GM13976 (cell line): ENCODE measurements around the gene PTBP1.

Experiments
- DNase-seq: peaks from one replicate; pipeline ENCODE4 v3.0.0; 2012; ENCODE audit warnings: low spot score
- in situ Hi-C: fragments of 300-500 bp; cut with MboI; formaldehyde crosslinking; loops from one replicate; pipeline ENCODE4 v1.12.0; 2022; ENCODE audit warnings: low sequenced_read_pairs, mixed read lengths, inconsistent platforms; ENCODE audit not compliant: unreplicated experiment
- TF ChIP-seq, protein P1 (sequence below): IDR thresholded peaks from 2 replicates; pipeline ENCODE4 v1.5.1; 2012; ENCODE audit warnings: borderline replicate concordance, mild to moderate bottlenecking; ENCODE audit not compliant: insufficient read depth; ENCODE audit errors: extremely low read depth, missing control alignments, control extremely low read depth

The PTBP1 gene

DNA sequence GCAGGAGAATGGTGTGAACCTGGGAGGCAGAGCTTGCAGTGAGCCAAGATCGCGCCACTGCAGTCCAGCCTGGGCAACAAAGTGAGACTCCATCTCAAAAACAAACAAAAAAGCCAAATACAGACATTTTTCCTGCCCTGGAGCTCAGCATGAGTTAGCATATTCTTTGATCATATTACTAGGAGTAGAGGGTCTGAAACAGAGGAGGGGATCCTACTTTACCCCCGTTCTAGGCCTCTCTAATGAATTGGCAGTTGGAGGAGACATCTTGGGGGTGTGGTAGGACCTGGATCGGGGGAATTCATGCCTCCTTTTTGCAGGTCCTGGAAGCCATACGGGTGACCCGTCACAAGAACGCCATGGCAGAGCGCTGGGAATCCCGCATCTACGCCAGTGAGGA lies 34.1 kb upstream of the PTBP1 start:
- TF ChIP-seq, protein P1, sequence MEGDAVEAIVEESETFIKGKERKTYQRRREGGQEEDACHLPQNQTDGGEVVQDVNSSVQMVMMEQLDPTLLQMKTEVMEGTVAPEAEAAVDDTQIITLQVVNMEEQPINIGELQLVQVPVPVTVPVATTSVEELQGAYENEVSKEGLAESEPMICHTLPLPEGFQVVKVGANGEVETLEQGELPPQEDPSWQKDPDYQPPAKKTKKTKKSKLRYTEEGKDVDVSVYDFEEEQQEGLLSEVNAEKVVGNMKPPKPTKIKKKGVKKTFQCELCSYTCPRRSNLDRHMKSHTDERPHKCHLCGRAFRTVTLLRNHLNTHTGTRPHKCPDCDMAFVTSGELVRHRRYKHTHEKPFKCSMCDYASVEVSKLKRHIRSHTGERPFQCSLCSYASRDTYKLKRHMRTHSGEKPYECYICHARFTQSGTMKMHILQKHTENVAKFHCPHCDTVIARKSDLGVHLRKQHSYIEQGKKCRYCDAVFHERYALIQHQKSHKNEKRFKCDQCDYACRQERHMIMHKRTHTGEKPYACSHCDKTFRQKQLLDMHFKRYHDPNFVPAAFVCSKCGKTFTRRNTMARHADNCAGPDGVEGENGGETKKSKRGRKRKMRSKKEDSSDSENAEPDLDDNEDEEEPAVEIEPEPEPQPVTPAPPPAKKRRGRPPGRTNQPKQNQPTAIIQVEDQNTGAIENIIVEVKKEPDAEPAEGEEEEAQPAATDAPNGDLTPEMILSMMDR: no peak
- DNase-seq: no peak
- in situ Hi-C loops: loop anchor here (10.0 kb wide), 1 partner anchor 222 kb away; the partner anchor contains the start of gene WDR18

DNA sequence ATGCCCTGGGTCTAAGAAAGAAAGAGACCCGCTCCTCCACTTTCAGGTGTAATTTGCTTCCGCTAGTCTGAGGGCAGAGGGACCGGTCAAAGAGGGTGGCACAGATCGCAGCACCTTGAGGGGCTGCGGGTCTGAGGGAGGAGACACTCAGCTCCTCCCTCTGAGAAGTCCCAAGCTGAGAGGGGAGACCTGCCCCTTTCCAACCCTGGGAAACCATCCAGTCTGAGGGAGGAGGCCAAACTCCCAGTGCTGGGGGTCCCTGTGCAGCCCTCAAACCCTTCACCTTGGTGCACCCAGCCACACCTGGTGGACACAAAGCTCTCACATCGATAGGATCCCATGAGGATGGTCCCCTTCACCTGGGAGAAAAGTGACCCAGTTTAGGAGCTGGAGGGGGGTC lies 33.4 kb upstream of the PTBP1 start:
- no peak for DNase-seq
- TF ChIP-seq, protein P1: no peak
- in situ Hi-C loops: loop anchor here (10.0 kb wide), 1 partner anchor 221 kb away; the partner anchor contains the start of gene WDR18

DNA sequence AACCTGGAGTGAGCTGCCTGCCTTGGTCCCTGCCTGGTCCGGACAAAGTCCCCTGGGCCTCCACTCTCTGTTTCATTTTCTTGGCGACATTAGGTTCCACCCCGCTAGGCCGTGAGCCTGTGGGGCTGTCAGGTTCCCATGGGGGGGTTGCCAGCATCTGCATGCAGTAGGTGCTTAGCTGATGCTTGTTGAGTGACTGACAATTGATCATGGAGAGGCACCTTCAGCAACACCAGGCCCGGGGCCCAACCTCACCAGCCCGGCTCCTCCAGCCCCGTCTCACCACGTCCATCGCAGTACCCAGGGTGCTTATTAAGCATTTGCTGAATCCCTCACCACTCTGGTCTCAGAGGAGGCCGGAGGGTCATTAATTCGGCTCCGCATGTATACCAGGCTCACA lies 33.0 kb upstream of the PTBP1 start:
- in situ Hi-C loops: loop anchor here (10.0 kb wide), 1 partner anchor 220 kb away; the partner anchor contains the start of gene WDR18
- no peak for DNase-seq
- TF ChIP-seq, protein P1: no peak

DNA sequence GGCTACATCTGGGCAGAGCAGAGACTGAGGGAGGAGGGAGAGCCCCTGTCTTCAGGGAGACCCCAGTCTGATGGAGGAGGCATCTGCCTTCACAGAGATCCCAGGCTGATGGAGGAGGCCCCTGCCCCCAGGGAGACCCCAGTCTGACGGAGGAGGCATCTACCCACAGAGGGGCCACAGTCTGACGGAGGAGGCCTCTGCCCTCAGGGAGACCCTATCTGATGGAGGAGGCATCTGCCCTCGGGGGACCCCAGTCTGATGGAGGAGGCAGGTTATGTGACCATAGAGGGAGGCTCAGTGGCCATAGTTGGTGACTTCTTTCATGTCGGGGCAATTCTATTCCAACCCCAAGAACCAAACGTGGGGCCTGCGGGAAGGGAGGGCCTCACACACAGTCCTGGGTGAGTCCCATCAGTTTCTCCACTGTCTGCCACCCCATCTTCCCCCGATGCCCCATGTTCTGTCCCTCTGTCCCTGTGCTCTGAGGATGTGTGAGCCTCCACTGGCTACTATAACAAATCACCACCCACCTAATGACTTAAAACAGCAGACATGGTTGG lies 32.0 kb upstream of the PTBP1 start:
- DNase-seq: no peak
- TF ChIP-seq, protein P1: no peak
- in situ Hi-C loops: loop anchor here (10.0 kb wide), 1 partner anchor 220 kb away; the partner anchor contains the start of gene WDR18

DNA sequence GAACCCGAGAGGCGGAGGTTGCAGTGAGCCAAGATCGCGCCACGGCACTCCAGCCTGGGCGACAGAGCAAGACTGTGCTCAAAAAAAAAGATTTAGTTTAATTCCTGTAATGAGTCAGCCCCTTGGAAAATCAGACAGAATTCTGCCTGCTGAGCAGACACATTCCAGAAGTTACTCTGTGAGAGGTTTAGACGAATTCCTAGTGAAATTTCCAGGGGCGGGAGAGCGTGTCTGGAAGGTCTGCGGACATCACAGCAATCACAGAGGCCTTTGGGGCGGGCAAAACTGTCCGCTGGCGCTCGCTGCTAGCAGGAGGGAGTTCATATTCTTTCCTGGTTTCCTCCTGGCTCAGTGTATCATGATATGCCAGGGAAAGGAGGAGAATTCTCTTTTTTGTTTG lies 28.8 kb upstream of the PTBP1 start:
- in situ Hi-C loops: loop anchor here (10.0 kb wide), 1 partner anchor 216 kb away; the partner anchor contains the start of gene WDR18
- TF ChIP-seq, protein P1: no peak
- no peak for DNase-seq

DNA sequence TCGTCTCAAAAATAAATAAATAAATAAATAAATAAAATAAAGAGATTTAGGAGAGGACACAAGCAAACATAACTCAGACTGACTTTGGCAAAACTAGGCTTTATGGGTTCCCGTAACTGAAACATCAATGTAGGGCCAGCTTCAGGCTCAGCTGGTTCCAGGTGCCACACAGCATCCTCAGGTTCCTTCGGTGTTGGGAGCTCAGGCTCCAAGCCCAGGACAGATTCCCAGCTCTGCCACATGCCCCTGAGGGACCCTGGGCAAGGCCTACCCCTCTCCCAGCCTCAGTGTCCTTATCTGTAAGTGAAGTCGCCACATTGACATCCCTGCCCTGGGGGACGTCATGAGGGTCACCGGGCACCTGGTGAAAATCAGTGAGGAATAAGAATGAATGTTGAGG lies 27.6 kb upstream of the PTBP1 start:
- in situ Hi-C loops: loop anchor here (10.0 kb wide), 1 partner anchor 215 kb away; the partner anchor contains the start of gene WDR18
- TF ChIP-seq, protein P1: no peak
- DNase-seq: no peak
